Motor neuron (in vitro differentiated cells): ENCODE measurements around the gene DGKA. TPM values are rescaled to one million over a fixed set of nuclear protein-coding genes. Genes with fewer than 3 reads are reported as not detected.
"Not testable (repeated sequence)": the region's sequence is repeated elsewhere in the genome, so short reads cannot be mapped to it uniquely, and the experiment has no call there.

ENCODE experiments used
- ATAC-seq, 8 experiments: fragments of 200-7000 bp; cut with Tn5 transposase; replicated peaks in 6 of 8; 2 replicates each; pipeline ENCODE4 v1.8.0; 2021; ENCODE audit warnings: mild to moderate bottlenecking in 8 of 8, moderate library complexity in 8 of 8
- H3K27ac ChIP-seq, 2 donors: fragments of 250-450 bp; sonication (Bioruptor Pico); 2 replicates each; pipeline ENCODE4 v1.9.0; 2021; ENCODE audit warnings: antibody characterized with exemption in 2 of 2, mild to moderate bottlenecking in 2 of 2, moderate library complexity in 1 of 2
- H3K4me1 ChIP-seq, 2 donors: fragments of 250-450 bp; sonication (Bioruptor Pico); replicated peaks in 1 of 2; 2 replicates each; pipeline ENCODE4 v1.6.1; 2021; ENCODE audit warnings: antibody characterized with exemption in 2 of 2, mild to moderate bottlenecking in 2 of 2, moderate library complexity in 1 of 2
- H3K4me3 ChIP-seq, 5 donors: fragments of 250-450 bp; sonication (Bioruptor Pico); 2 replicates each; pipeline ENCODE4 v1.9.0; 2021; ENCODE audit warnings: antibody characterized with exemption in 5 of 5, mild to moderate bottlenecking in 5 of 5, moderate library complexity in 4 of 5
- WGBS, 10 experiments: fragments of 450-650 bp; shearing (Covaris generic); methylation state at CpG; one replicate each; pipeline ENCODE4 v1.0.0; 2022; 5-methylcytosine and 5-hydroxymethylcytosine counted together
- in situ Hi-C, 9 experiments: fragments of 400-800 bp; cut with MboI; loops; one replicate each; pipeline ENCODE4 v1.15.0; 2021; ENCODE audit warnings: low sequenced_read_pairs in 9 of 9, low pct_unique_long_range_greater_than_20kb in 2 of 9; ENCODE audit not compliant: unreplicated experiment in 9 of 9
- total RNA-seq, 8 experiments: library from RNA; unstranded; fragments of 300-600 nt; gene quantifications; 2 replicates each; pipeline versions ENCODE4 v1.2.3 to v1.2.4, GENCODE V29; 2022

DGKA gene
- total RNA-seq, 8 experiments from 2014 or later = 3.4 to 63.0 (median 9.2) TPM

GRCh38 chr12:55974308-55974730 lies 43.4 kb downstream of the DGKA start:
- Histone ChIP-seq H3K4me3 (peak overlapping the region; percentile 76 to 97 (median 85)), H3K27ac (peak overlapping the region; percentile 88 to 92), H3K4me1 (peaks cover 0 to 13% of the 10 kb centered on the region in 2 donors)
- 0% methylated on average over 1 of the region's 15 CpGs; no CpG with 5 or more reads in 8 of the 10 experiments for WGBS, 10 experiments
- ATAC-seq = peak; percentile 21 to 35 (median 28)
- in situ Hi-C loops = no loop called here

DNA sequence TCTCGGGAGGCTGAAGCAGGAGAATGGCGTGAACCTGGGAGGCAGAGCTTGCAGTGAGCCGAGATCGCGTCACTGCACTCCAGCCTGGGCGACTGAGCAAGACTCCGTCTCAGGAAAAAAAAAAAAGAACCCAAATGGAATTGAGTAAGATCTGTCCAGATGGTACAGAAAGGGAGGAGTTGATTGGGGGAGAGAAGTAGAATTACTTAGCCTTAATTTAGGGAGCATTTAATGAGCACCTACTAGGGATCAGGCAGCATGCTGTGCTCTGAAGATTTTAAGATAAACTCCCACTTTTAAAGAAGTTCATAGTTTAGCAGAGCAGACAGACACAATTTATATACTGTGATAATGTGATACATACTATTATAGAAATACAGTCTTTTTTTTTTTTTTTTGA lies 47.4 kb downstream of the DGKA start:
- WGBS, 10 experiments = 97 to 100% (median 100%) methylated on average over 1 to 5 of the region's 7 CpGs; no CpG with 5 or more reads in 6 of the 10 experiments
- Histone ChIP-seq H3K27ac (no peak overlapping the region), H3K4me1 (peaks cover 0 to 5% of the 10 kb centered on the region in 2 donors), H3K4me3 (no peak overlapping the region)
- no peak for ATAC-seq
- in situ Hi-C loops = no loop called here

DNA sequence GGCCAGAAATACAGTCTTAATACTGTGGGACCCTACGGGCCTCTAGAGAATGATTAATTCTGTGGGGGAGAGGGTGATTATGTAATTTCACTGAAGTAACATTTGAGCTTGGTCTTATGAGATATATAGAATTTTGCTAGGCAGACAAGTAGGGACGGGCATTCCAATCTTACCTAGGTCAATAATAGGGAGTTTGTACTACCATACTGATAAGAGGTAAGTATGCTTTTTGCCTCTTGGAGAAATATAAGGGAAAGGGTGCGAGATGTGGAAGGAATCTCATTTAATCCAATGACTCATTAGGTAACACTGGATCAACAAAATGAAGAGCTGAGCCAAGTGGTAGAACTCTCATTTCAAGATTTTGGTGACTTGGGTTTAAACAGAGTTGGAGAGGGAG lies 48.1 kb downstream of the DGKA start:
- H3K27ac ChIP-seq = no peak overlapping the region
- no peak for ATAC-seq
- 72 to 100% (median 100%) methylated on average over 1 to 2 of the region's 3 CpGs; no CpG with 5 or more reads in 1 of the 10 experiments for WGBS, 10 experiments

GRCh38 chr12:55981882-55982281 lies 50.9 kb downstream of the DGKA start:
- H3K27ac ChIP-seq, H3K4me1 ChIP-seq, H3K4me3 ChIP-seq, in situ Hi-C loops, ATAC-seq: not testable (repeated sequence)
- WGBS, 10 experiments = 50 to 100% (median 100%) methylated on average over 1 to 4 of the region's 5 CpGs; no CpG with 5 or more reads in 1 of the 10 experiments

More for the DNA sequence above, 48.1 kb downstream of the DGKA start:
- in situ Hi-C loops = no loop called here
- H3K4me1 ChIP-seq = peaks cover 0 to 5% of the 10 kb centered on the region in 2 donors
- H3K4me3 ChIP-seq = no peak overlapping the region

DNA sequence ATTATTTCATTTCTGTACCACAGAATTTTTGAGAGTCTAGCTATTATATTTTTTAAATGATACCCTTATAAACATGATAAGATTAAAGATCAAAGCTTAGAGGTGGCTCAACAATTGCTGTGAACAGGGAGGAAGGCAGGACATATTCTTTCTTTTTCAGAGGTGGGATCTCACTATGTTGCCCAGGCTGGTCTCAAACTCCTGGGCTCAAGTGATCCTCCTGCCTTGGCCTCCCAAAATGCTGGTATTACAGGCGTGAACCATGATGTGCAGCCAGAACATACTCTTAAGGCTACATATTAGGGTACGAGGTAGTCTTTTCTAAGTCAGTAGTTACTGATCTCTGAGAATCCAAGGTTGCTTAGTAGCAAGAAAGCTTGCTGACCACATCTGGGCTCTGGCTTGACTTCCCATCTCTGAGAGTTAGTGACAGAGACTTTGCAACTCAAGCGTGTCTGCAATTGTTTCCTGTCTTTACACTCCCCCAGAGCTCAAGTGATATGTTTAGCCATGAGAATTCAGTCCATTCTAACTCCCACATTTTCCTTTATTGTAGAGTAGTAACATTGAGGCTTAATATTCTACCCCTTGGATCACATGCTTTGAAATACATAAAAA lies 51.5 kb downstream of the DGKA start:
- in situ Hi-C loops = no loop called here
- WGBS, 10 experiments = 17 to 100% (median 84%) methylated on average over 1 to 3 of the region's 3 CpGs; no CpG with 5 or more reads in 2 of the 10 experiments
- ATAC-seq = peak in 1 of 8 experiments; percentile 12

GRCh38 chr12:55983232-55983842 lies 52.4 kb downstream of the DGKA start:
- ATAC-seq = no peak
- Histone ChIP-seq H3K27ac (no peak overlapping the region), H3K4me1 (no peaks in the 10 kb centered on the region), H3K4me3 (no peak overlapping the region)
- in situ Hi-C loops = no loop called here
- WGBS, 10 experiments = 83 to 100% (median 98%) methylated on average over 1 to 4 of the region's 4 CpGs

More for the DNA sequence above, 51.5 kb downstream of the DGKA start:
- H3K4me1 ChIP-seq = no peaks in the 10 kb centered on the region
- H3K27ac ChIP-seq = no peak overlapping the region
- no peak overlapping the region for H3K4me3 ChIP-seq

GRCh38 chr12:55984861-55985260 lies 53.9 kb downstream of the DGKA start:
- Histone ChIP-seq H3K4me1 (no peaks in the 10 kb centered on the region), H3K4me3 (no peak overlapping the region), H3K27ac (no peak overlapping the region)
- no peak for ATAC-seq
- WGBS, 10 experiments = 0 to 85% (median 66%) methylated on average over 1 to 2 of the region's 2 CpGs
- in situ Hi-C loops = no loop called here

- Histone ChIP-seq H3K27ac (no peak overlapping the region), H3K4me3 (no peak overlapping the region), H3K4me1 (no peaks in the 10 kb centered on the region)
- in situ Hi-C loops = no loop called here
- 51 to 100% (median 79%) methylated on average over 1 to 4 of the region's 4 CpGs; no CpG with 5 or more reads in 1 of the 10 experiments for WGBS, 10 experiments
- peak in 3 of 8 experiments; percentile 79 to 95 (median 92) for ATAC-seq
Measured at GRCh38 chr12:55985341-55985740, 54.4 kb downstream of the DGKA start.

- H3K4me3 ChIP-seq, in situ Hi-C loops, H3K27ac ChIP-seq, H3K4me1 ChIP-seq, ATAC-seq: not testable (repeated sequence)
- 80 to 100% (median 99%) methylated on average over 1 to 7 of the region's 7 CpGs; no CpG with 5 or more reads in 2 of the 10 experiments for WGBS, 10 experiments
Measured at GRCh38 chr12:55985976-55986375, 55.0 kb downstream of the DGKA start.

GRCh38 chr12:55991110-55991509 lies 60.1 kb downstream of the DGKA start:
- H3K4me3 ChIP-seq = no peak overlapping the region
- in situ Hi-C loops = no loop called here

GRCh38 chr12:55993230-55993853 lies 62.4 kb downstream of the DGKA start:
- H3K4me1 ChIP-seq = peaks cover 4 to 7% of the 10 kb centered on the region in 2 donors
- H3K4me3 ChIP-seq = no peak overlapping the region
- ATAC-seq = no peak
- 54 to 100% (median 89%) methylated on average over 1 to 4 of the region's 4 CpGs; no CpG with 5 or more reads in 1 of the 10 experiments for WGBS, 10 experiments
- in situ Hi-C loops = no loop called here
- H3K27ac ChIP-seq = no peak overlapping the region

More at GRCh38 chr12:55991110-55991509, 60.1 kb downstream of the DGKA start:
- ATAC-seq = peak in 2 of 8 experiments; percentile 55 to 67
- whole genome bisulfite sequencing, 10 experiments = 20 to 100% (median 81%) methylated on average over 1 to 3 of the region's 3 CpGs; no CpG with 5 or more reads in 4 of the 10 experiments
- Histone ChIP-seq H3K4me1 (no peaks in the 10 kb centered on the region), H3K27ac (no peak overlapping the region)

- Histone ChIP-seq H3K4me3 (no peak overlapping the region), H3K27ac (no peak overlapping the region), H3K4me1 (peaks cover 4 to 7% of the 10 kb centered on the region in 2 donors)
- 56 to 100% (median 81%) methylated on average over 1 to 4 of the region's 8 CpGs; no CpG with 5 or more reads in 3 of the 10 experiments for whole genome bisulfite sequencing, 10 experiments
- ATAC-seq = no peak
- in situ Hi-C loops = no loop called here
Measured at GRCh38 chr12:55995366-55995765, 64.4 kb downstream of the DGKA start.

- WGBS, 10 experiments = 0 to 70% (median 15%) methylated on average over 1 to 14 of the region's 14 CpGs
- ATAC-seq = peak in 1 of 8 experiments; percentile 2
- in situ Hi-C loops = no loop called here
- peak overlapping the region in 1 of 2 donors; percentile 63 for H3K27ac ChIP-seq
- H3K4me3 ChIP-seq = peak overlapping the region; percentile 41 to 94 (median 52)
- H3K4me1 ChIP-seq = peaks cover 4 to 7% of the 10 kb centered on the region in 2 donors
Measured at GRCh38 chr12:55996201-55996714, 65.3 kb downstream of the DGKA start.
